Measurements from ENCODE around the gene DGKD.

DNA sequence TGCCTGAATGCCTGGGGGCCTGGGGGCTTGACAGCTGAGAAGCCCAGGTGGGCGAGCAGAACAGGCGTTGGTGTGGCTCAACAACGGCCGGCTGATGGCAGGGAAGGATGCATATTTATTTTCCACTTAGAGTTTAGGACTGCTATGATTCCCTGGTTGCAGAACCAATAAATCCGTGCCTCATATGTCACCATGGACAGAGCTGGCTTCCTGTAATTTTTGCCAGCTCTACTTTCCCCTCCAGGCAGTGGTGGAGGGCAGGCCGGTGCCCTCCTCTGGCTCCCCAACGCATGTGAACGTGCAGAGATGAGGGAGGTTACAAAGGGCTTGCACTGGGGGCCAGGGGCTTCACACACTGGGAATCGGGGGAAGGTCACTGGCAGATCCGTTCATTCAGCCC, 28.5 kb upstream of the DGKD start:
- no peak for TF ChIP-seq CTCF (IDR thresholded peaks at IDR 0.05 in 2 of 3, conservative IDR thresholded peaks at IDR 0.05 in 1 of 3; ENCODE audit: borderline replicate concordance in 1 of 3, insufficient read depth in 1 of 3, low read depth in 2 of 3, low read length in 2 of 3)
- no peak for TF ChIP-seq POLR2A (IDR thresholded peaks at IDR 0.05; ENCODE audit: borderline replicate concordance, extremely low read depth, insufficient read depth, insufficient read length)
- TF ChIP-seq YY1 (IDR thresholded peaks at IDR 0.05; ENCODE audit: extremely low read depth, insufficient replicate concordance, low read depth, low read length), result no peak
- TF ChIP-seq REST (IDR thresholded peaks at IDR 0.05; ENCODE audit: low read depth), result no peak
- TF ChIP-seq RAD21 (IDR thresholded peaks at IDR 0.05; ENCODE audit: low read depth), result no peak
- no peak for TF ChIP-seq EZH2 (IDR thresholded peaks at IDR 0.05)
- no peak for TF ChIP-seq ZFX (IDR thresholded peaks at IDR 0.05)
- no peak for TF ChIP-seq POLR2AphosphoS5 (IDR thresholded peaks at IDR 0.05; ENCODE audit: low read depth, low read length)
- no peak for TF ChIP-seq EZH2phosphoT487 (IDR thresholded peaks at IDR 0.05; ENCODE audit: borderline replicate concordance)
- TF ChIP-seq ELF1 (IDR thresholded peaks at IDR 0.05; ENCODE audit: borderline replicate concordance, low read depth), result no peak
- no peak for TF ChIP-seq SP1 (IDR thresholded peaks at IDR 0.05; ENCODE audit: low read depth)
- no peak for TF ChIP-seq MAX (IDR thresholded peaks at IDR 0.05)
- no peak for TF ChIP-seq SIN3A (IDR thresholded peaks at IDR 0.05; ENCODE audit: low read depth)
